AG08396 (cell line): Measurements from ENCODE around the gene HOXD8.
A peak's percentile ranks its signal among the peaks of the same experiment; 100 is the strongest.

Experiments used
- DNase-seq: peaks from one replicate; pipeline ENCODE4 v3.0.0; 2012; ENCODE audit warnings: low spot score, mixed read lengths

Gene HOXD8

GRCh38 chr2:176130957-176131847, 1.7 kb downstream of the HOXD8 start:
- no peak for DNase-seq

GRCh38 chr2:176131848-176132158, 2.3 kb downstream of the HOXD8 start:
- no peak for DNase-seq

DNA sequence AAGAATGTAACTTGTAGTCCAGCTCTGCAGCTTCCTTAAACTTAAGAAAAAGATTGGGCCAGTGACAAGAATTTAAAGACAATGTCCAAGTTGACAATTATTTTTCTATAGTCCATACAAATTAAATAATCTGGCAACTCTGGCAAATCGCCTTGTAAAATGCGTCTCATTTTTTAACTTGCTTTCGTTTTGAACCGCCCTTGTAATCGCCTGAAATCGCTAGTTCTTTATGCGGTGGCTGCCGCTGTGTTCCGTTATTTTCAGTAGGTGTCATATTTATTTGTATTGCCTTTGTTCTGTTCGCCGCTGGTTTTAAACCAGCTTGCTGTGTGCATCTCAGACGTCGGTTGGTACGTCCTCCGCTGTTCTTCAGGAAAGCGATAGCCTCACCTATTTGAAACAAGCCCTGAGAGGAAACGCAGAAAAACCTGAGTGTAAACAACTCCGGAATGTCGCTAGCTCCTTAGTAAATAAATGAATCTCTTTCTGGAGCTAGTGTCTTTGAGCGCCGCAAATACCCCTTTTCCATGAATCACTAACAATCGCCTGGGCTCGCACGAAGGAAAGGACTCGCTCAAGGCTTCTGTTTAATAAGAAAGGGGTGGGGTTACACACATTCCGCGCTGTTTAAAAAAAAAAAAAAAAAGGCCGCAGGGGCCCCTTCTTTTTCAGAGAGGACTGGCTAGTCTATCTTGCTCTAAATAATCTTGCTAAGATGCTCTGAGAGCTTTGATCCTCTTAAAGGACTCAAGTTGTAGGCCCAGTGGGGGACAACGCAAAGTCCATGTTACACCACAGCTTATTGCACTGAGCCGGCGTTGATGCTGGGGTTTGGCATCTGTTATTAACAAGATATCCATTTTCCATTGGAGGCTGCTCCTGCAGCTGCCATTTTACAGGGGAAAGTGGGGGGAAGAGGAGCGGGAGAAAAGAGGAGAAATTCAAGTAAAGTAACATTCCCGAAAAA, 3.0 kb downstream of the HOXD8 start:
- no peak for DNase-seq

GRCh38 chr2:176133389-176133788, 3.9 kb downstream of the HOXD8 start:
- DNase-seq: no peak

DNA sequence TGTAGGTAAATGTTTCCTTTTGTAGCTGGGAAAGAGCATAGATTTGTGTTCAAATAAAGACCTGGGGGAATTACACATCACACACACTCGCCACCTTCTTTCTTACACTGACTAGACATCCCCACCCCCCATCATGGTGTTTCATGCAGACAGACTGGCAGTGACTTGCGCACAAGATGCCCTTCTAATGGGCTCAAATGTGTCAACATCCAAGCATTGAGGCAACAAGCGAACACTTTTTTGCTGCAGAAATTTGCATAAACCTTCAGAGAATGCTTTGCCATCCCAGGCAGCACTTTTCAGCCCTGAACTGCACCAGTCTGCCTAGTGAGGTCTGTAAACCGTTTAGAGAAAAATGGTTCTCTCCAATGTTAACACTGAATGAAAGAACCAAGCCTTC, 4.5 kb downstream of the HOXD8 start:
- DNase-seq: no peak

GRCh38 chr2:176135035-176135440, 5.5 kb downstream of the HOXD8 start:
- no peak for DNase-seq

DNA sequence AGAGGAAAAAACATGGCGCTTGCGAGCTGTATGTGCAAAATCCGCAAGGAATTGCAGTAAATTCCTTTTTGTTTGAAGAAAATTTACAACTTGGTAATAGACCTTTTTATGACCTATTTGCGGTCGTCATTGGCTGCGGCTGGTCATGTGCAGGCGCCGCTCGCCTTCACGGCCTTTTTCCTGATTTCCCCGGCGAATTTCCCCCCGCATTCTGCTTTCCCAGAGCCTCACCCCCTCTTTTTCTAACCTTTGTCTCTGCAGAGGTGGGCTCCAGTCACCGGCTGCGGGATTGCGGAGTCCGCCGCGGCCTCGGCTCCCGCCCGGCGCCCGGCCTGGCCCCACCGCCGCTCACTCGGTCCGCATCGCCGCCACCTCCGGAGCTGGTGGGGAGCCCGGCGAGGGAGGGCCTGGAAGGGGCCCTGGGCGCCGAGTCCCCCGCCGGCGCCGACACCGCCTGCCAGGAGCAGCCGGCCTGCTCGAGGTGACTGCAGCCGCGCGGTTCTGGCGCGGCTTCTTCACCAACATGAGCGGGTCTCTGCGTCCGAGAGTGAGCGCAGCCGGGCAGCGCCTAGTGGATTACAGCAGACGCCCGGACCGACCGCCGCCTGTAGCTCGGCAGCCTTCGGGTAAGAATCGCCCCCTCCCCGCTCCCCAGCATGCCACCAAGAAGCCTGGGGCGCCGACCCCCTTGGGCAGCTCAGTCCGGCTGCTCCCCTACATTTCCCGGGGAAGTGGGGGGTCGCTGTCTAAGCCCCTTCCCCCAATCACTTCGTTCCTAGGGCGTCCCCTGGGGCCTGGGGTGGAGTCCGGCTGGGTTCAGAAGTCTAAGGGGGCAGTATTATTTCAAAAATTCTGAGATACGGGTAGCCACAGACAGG, 7.1 kb downstream of the HOXD8 start:
- DNase-seq: no peak

DNA sequence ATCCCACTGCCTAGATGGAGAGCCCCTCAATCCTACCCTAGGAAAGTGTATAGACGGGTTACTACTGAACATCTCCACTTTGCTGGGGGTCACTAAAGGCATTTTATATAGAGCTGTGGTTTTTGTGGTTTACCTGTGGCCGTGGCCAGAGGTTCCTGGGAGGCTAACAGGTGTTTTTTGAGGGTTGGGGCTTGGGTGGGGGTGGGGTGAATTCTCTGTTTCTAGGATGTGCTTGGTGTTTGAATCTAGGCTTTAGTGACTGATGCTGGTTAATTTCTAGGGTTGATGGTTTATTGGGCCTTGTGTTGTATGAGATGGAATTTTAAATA, 7.7 kb downstream of the HOXD8 start:
- no peak for DNase-seq

DNA sequence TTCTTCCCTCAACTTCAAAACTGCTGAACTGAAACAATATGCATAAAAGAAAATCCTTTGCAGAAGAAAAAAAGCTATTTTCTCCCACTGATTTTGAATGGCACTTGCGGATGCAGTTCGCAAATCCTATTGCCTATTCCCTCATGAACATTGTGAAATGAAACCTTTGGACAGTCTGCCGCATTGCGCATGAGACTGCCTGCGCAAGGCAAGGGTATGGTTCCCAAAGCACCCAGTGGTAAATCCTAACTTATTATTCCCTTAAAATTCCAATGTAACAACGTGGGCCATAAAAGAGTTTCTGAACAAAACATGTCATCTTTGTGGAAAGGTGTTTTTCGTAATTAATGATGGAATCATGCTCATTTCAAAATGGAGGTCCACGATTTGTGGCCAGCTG, 8.4 kb downstream of the HOXD8 start:
- DNase-seq: no peak

DNA sequence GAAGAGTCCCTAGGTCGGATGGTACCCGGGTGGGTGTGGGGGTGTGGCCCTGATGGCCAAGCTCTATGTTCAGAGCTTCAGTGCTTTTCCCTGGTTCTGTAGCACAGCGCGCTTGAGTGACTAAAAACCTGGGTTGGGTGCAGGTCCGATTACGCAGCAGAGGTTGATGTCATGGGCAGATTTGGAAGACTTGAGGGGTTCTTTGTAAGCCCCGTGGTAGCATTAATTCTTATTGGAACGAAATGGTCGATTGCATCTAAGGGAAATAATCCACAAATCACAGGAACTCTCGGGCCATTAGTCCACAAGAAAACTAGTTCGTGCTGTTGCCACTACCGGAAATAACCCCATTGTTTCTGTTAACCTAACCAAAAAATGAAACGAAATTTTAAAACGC, 9.0 kb downstream of the HOXD8 start:
- DNase-seq: no peak

DNA sequence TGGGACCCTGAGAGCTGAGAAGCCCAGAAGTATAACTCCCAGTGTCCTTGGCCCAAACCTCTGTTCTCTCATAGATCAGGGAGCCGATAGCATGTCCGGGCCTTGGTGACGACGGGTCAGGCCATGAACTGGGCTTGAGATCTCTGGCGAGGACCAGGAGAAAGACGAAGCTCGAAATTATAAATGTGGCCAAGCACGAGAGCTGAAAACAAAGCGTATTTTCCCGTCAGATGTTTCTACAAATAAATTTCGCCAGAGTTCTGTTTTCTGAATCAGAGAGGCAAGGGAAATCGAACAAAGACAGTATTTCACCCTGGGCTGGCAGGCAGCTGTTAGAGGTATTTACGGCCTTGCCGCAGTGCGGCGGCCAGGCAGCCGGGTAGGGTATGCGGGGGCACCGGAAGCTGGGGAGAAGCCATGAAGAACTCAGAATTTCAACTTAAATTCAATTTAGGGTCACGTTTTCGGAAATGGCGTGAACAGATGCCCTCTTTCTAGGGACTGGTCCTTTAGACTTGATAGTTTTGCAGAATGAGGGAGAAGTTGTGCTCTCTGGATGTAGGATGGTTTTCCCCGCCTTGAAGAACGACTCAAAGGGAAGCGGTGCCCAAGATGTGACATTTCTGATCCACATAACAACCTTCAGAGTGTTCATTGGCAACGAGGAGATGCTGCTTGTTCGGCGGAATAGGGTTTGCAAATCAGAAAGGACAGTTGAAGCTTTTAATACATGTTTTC, 9.6 kb downstream of the HOXD8 start:
- no peak for DNase-seq

GRCh38 chr2:176139661-176140512, 10.4 kb downstream of the HOXD8 start:
- DNase-seq: no peak

- peak; percentile 94 for DNase-seq
Observed at GRCh38 chr2:176140513-176141317, 11.2 kb downstream of the HOXD8 start.

DNA sequence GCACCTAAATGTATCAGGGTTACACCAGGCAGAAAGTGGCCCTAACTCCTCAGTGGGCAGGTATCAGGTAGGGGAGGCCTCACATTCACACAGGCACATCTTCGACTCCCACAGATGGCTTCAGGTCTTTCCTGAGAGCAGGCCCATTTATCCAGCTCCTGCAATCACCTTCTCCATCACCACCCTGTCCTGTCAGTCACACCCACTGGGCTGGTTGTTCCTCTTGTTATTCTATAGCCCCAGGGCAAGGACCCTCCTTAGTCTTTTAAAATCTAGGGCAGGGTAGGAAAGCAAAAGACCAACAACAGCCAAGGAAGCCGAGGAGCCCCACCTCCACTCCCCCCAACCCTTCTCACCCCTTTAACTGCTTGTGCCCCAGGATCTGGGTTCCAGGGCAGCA, 12.8 kb downstream of the HOXD8 start:
- DNase-seq: no peak

DNA sequence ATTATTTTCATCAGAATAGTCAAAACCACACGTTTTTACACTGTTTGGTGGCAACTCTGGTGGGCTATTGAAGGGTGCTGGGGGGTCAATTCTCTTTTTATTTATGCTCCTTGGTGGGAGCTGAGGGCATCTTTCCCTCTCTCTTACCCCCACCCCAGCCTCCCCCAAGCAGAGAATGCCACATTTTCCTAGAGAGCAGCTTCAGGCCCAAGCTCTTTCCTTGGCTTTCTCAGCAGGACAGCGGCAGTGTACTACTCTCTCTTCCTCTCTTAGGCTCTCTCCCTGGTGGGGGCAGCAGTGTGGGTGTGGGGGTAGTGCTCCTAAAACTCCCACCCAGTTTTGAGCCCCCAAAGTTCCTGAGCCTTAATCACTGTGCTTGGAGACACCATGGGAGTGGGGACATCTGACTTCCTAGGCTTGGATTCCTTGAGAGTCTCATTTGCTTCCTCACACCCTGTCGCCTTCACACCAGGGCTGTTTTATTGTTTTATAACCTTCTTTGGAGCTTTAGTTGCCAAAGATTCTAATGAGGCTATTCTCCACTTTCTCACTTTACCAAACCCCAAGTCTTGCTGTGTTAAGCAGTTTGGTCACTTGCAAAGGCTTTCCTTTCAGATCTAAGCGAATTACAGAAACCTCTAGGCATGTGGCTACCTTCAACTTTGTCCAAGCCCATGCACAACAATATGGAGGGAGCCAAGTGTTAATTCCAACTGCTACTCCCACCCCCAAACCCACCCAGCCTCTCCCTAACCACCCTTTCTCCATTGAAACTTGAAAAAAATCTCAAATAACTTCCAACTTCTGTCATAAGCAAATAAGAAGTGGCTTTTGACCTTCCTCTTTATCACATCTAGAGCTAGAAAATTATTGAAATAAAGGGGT, 15.8 kb downstream of the HOXD8 start:
- DNase-seq: no peak

GRCh38 chr2:176146101-176146500, 16.6 kb downstream of the HOXD8 start:
- no peak for DNase-seq

GRCh38 chr2:176146645-176147044, 17.1 kb downstream of the HOXD8 start:
- DNase-seq: no peak

- no peak for DNase-seq
Observed at GRCh38 chr2:176147210-176147799, 17.8 kb downstream of the HOXD8 start.
